HG03280 (cell line): ENCODE data around the gene TLR6.
A peak's percentile ranks its signal among the peaks of the same experiment; 100 is the strongest.

Source experiments
- ATAC-seq: cut with Tn5 transposase; IDR thresholded peaks from one replicate; pipeline ENCODE4 v1.9.1; 2021; ENCODE audit warnings: mild to moderate bottlenecking, moderate library complexity; ENCODE audit not compliant: unreplicated experiment

TLR6 gene

GRCh38 chr4:38868059-38868960 lies 11.7 kb upstream of the TLR6 start:
- peak; percentile 33 for ATAC-seq

DNA sequence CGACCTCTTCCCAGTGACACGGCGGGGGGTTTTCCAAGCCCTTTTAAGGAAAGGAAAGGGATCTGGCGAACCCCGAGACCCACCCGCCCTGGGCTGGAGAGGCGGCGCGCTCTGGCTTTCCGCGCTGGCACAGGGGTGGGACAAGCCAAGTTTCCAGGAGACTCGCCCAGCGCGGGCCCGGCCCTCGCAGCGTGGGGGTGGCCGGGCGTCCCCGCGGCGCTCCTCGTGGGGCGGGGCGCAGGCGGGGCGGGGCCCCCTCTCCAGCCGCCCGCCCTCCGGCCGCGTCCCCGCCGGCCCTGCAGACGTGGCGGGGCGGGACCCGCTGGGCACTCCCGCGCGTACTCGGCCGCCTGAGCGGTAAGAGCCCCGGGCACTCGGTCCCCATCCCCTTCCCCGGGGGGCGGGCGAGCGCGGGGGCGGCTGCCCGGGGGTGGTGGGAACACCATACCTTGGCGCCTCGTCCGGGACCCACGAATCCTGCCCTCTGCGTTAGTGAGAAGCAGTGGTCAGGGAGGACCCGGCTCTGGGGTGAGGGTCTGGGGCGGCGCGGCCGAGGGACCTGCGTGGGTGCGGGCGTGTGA lies 11.0 kb upstream of the TLR6 start, which contains the start of gene FAM114A1:
TSS of gene FAM114A1 (plus strand) at position 329 of the 581 bp plus-strand sequence. CDS start 10,273 bp downstream, outside the sequence.
- peak; percentile 86 for ATAC-seq

- peak; percentile 19 for ATAC-seq
Observed at GRCh38 chr4:38866973-38867477, 10.4 kb upstream of the TLR6 start.

DNA sequence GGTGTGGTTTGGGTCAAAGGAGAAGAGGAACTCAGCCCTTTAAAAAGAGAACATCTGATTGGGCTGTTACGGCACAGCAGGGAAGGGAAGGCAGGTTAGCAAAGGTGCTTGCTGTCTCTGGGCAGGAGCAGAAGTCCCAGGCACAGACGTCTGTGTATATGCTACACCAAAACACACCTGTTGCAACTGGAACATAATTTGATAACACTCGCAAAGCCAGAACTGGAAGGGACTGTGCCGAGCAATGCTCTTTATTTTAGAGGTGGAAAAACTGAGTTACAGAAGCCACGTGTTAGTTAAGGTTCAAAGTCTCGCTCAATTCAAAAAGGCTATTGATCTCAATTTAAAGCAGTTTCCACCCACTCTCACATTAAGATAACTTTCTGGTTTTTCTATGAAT lies 8.8 kb upstream of the TLR6 start:
- ATAC-seq: no peak

- ATAC-seq: no peak
Observed at GRCh38 chr4:38861791-38862190, 5.2 kb upstream of the TLR6 start.

DNA sequence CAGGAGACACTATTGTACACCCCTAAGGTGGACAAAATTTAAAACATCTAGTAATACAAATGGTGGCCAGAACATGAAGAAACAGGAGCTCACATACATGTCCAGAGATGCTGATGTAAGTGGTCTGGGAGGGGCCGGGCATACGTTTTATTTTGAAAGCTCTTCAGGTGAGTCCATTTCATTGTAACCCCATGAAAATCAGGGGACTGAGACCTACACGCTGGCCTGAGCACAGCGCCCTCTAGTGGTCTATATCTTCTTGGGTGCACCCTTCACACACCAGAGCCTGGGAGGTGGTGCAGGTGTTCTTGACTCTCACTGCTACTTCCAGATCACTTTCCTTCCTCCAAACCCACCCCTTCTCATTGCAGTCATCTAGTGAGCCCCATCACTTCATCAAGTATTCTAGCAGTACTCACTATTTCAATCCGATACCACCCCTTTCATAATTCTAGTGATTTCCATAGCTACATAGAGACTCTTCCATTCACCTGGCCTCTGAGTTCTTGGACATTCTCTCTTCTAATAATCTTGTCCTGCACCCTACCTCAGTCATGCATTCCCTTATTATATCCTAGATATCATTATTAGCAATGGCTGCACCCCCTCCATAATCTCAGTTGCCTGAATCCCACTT lies 4.3 kb upstream of the TLR6 start:
- ATAC-seq: peak; percentile 50

GRCh38 chr4:38859501-38859900 lies 2.9 kb upstream of the TLR6 start:
- no peak for ATAC-seq

DNA sequence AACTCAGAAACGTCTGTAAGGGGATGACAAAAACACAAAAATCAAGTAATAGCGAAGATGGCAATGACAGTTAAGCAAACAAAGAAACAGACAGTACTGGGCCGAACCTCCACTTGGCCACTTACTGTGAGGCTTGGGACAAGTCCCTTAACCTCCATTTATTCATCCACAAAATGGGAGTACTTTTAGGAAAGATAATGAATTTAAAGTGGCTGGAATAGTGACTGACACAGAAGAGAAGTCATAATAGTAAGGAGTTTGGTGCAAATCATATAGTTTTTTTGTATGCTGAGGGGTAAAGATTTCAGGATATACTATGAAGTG lies 1.4 kb upstream of the TLR6 start:
- no peak for ATAC-seq

GRCh38 chr4:38857354-38858096 lies 908 bp upstream of the TLR6 start:
- peak; percentile 49 for ATAC-seq

- ATAC-seq: no peak
Observed at GRCh38 chr4:38856046-38856445, 571 bp downstream of the TLR6 start.

DNA sequence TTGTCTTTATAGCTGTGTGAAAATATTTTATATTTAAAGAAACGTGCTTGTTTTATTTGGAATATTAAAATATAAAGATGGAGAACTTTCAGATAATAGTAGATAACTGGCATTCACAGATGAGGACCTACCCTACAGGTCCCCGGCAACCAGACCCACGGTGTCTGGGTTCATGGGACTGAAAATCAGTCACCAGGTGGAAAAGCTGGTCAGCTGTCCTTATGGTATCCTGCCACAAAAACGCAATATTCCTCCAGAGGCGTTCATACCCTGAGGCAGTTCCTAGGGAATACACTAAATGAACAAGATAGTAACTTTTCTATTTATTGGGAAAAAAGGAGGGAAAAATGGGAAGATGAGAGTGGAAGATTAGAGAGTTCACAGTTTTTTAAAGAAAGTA lies 1.2 kb downstream of the TLR6 start:
- ATAC-seq: no peak

GRCh38 chr4:38846015-38846414 lies 10.6 kb downstream of the TLR6 start:
- ATAC-seq: no peak

GRCh38 chr4:38842994-38843393 lies 13.6 kb downstream of the TLR6 start:
- ATAC-seq: no peak

- no peak for ATAC-seq
Observed at GRCh38 chr4:38837849-38838248, 18.8 kb downstream of the TLR6 start.

- ATAC-seq: no peak
Observed at GRCh38 chr4:38837334-38837733, 19.3 kb downstream of the TLR6 start.

GRCh38 chr4:38834570-38834969 lies 22.0 kb downstream of the TLR6 start:
- ATAC-seq: no peak

- ATAC-seq: no peak
Observed at GRCh38 chr4:38832624-38833528, 23.7 kb downstream of the TLR6 start.

DNA sequence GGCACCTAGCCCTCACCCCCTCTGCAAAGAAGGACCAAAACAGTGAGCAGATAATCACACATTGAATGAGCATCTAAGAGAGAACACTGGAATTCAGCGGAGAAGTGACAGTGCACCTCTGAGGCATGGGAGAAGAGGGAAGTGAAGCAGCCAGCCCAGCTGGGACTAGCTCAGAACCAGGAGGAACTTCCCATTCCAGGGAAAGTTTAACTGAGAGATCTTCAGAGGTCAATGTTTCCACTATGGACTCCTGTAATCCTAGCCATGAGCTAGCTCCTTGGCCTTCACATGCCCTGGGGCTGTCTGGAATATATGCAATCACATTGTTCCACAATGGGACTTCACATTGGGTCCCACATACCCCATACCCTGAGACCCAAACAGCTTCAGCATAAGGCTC lies 24.4 kb downstream of the TLR6 start:
- ATAC-seq: no peak

DNA sequence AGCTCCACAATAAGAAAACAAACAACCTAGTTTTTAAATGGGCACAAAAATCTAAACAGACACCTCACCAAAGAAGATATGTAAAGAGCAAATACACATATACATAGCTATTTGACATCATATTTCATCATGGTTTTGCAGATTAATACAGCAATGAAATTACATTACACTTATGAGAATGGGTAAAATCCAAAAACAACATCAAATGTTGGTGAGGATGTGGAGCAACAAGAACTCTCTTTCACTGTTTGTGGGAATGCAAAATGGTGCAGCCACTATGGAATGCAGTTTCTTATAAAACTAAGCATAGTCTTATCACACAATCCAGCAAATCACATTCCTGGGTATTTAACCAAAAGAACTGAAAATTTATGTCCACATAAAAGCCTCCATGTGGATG lies 25.0 kb downstream of the TLR6 start:
- no peak for ATAC-seq

DNA sequence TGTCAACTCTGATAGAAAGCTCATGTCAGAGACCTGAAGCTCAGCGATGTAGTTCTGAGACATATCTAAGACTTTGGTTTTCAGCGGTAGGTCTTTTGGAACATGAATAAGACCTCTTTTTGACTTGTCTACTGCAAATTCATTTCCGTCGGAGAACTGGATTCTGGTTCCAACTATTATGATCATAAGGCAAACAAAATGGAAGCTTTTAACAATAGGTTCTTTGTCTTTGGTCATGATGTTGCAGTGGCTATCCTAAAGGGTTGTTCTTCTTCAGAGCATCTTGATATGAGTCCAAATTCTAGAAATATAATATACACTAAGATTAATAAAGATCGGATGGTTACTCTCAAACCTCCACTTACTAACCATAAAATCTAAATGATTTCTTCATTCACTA lies 27.4 kb downstream of the TLR6 start:
- ATAC-seq: no peak
